ENCODE results near the gene KCNC1. TPM values are rescaled to one million over a fixed set of nuclear protein-coding genes. Genes with fewer than 3 reads are reported as not detected.

KCNC1 gene
- total RNA-seq, 1 experiment from 2014 or later: 0.11 TPM

DNA sequence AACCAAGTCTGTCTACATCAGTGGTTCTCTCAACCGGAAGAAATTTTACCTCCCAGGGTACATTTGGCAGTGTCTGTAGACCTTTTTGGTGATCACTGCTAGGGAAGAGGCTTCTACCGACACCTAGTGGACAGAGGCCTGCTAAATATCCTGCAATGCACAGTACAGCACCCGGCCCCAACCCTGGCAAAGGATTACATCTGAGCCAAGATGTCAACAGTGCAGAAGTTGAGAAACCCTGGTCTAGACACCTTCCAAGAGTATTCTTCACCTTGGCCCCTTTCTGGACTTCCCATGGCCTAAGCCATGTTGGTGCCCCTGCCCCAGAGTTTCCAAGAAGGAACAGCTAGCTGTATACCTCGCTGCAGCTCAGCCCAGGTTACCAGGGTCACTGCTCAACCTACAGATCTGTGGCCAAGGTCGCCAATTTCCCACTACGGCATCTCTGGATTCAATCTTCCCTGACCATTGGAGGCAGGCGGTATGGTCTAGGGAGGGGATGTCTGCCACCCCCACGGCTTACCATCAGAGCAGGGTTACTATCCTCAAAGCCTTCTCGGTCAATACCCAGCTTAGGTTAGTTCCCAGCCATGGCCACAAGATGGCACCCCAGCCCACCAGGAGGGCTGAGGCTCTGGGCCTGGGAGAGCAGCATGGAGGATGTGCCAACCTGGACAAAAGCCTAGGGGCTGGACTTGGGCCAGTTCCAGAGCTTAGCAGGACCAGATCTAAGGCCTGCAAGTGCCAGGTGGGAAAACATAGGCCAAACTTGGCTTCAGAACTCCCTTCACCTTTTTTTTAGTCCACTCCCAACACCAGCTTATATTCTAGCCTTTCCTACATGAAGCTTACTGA, 3.7 kb upstream of the KCNC1 start:
- in situ Hi-C loops (cut with HindIII; ENCODE audit: low pct_unique_long_range_greater_than_20kb, low sequenced_read_pairs): no loop called here
- DNase-seq (ENCODE audit: low read depth, low spot score): peak; percentile 91

DNA sequence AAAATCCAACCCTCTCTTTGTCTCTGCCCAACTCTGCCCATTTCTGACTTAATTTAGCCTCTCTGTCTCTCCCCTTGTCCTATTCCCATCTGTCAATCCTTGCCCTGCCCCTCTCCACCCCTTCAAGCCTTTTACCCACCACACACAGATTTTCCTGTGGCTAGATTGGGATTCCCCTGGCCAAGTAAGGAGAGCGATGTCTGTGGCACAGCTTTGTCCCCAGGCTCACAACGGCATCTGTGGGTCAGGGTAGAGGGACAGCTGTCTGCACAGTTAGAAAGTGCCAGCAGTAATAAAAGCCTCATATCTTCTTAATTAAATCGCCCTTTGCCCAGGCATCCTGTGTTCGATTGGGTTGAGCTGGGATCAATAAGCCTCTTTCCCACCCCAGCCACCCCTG, 1.3 kb upstream of the KCNC1 start:
- in situ Hi-C loops (cut with HindIII; ENCODE audit: low pct_unique_long_range_greater_than_20kb, low sequenced_read_pairs): no loop called here
- no peak for DNase-seq (ENCODE audit: low read depth, low spot score)

DNA sequence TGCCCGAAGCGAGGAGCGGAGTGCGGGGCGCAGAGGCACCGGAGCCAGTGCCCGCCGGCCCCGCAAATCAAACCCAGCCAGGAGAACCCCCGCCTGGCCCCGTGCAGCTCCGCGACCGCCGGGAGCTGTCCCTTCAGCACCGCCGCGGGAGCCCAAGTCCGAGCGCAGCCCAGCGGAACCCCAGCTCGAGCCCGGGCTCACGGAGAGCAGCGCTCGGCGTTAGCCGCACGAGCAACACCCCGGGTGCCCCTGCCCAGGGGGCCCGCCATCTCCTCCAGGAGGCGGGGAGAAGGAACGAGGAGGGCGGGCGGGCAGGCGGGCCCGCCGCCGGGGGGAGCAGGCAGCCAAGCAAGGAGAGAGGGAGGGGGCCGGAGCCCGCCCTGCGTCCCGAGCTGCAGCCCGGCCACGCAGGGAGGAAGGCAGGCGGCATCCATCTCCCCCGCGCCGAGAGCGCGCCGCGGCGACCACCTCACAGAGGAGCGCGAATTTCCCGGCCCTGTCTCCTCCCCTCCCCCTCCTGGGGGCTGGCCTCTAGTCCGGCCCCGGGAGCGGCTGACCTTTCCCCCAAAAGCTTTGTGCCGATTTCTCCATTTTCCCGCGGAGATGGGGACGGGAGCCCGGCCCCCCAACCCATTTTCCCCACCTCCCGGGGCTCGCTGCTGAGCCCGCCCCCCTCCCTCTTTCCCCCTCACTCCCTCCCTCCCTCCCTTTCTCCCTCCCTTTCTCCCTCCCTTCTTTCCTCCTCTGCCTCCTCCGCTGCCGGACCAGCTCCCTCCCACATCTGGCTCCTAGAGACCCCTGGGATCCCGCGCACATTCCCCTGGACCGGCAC, 621 bp downstream of the KCNC1 start:
- in situ Hi-C loops (cut with HindIII; ENCODE audit: low pct_unique_long_range_greater_than_20kb, low sequenced_read_pairs): no loop called here
- peak; percentile 24 for DNase-seq (ENCODE audit: low read depth, low spot score)

DNA sequence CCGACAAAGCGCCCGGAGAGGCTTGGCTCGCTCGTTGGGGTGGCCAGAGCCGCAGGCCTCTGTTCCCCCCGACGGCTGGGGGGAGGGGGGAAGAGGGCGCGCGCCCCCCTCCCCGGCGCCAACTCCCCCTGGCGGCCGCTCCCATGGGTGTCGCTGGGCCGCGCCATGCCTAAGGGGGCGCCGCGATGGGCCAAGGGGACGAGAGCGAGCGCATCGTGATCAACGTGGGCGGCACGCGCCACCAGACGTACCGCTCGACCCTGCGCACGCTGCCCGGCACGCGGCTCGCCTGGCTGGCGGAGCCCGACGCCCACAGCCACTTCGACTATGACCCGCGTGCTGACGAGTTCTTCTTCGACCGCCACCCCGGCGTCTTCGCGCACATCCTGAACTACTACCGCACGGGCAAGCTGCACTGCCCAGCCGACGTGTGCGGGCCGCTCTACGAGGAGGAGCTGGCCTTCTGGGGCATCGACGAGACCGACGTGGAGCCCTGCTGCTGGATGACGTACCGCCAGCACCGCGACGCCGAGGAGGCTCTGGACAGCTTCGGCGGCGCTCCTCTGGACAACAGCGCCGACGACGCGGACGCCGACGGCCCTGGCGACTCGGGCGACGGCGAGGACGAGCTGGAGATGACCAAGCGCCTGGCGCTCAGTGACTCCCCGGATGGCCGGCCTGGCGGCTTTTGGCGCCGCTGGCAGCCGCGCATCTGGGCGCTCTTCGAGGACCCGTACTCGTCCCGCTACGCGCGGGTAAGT, 1.4 kb downstream of the KCNC1 start:
- DNase-seq (ENCODE audit: low read depth, low spot score): peak; percentile 16
- in situ Hi-C loops (cut with HindIII; ENCODE audit: low pct_unique_long_range_greater_than_20kb, low sequenced_read_pairs): no loop called here

DNA sequence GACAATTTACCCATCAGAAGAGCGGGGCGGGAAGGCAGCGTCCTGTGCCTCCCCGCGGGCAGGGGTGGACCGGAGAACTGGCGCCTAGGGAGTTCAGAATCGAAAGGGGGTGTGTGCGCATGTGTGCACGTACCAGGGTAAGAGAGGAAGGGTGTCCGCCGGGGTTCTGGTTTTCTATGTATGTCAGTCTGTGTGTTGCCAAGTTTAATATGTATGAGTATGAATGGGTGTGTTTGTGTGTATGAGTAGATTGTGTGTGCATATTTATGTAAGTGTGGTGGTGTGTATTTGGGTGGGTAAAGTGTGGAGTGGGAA, 2.0 kb downstream of the KCNC1 start:
- DNase-seq (ENCODE audit: low read depth, low spot score): no peak
- in situ Hi-C loops (cut with HindIII; ENCODE audit: low pct_unique_long_range_greater_than_20kb, low sequenced_read_pairs): no loop called here

DNA sequence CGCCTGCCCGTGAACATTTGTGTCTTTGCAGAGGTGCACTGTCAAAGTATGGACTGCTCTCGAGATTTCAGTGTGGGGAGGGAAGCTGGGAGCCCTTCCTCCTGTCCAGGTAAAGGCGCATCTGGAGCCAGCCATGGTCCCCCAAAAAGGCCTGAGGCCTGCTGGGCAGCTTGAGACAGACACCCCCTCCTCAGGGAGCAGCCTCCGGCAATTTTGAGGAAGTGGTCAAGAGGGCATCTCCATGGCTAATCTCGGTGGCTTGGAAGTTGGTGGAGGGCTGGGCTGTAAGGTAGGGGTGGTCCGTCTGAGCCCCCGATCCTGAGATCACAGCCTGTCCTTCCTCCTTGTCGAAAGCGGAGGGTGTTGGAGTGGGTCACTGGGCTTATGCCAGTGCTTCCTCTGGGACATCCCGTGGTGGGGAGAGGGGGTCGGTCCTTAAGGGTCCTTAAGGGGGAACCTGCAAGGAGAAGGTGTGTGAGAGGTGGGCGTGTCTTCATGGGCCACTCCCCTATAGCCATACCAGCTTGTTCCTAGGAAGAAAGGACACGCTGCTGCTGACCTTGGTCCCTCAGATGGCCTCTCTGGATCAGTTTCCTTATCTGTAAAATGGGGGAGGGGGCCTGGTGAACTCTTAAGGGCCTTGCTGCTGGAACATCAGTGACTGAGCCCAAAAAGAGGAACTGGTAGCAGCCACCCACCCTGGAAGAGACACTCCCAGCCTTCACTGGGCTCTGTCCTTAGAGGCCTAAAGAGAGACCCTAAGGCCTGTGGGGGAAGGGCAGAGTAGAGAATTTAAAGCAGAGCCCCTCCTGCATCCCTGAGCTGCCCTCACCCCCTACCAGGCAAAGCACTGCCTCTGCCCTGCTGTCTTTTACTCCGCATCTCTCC, 2.6 kb downstream of the KCNC1 start:
- no peak for DNase-seq (ENCODE audit: low read depth, low spot score)
- in situ Hi-C loops (cut with HindIII; ENCODE audit: low pct_unique_long_range_greater_than_20kb, low sequenced_read_pairs): no loop called here

DNA sequence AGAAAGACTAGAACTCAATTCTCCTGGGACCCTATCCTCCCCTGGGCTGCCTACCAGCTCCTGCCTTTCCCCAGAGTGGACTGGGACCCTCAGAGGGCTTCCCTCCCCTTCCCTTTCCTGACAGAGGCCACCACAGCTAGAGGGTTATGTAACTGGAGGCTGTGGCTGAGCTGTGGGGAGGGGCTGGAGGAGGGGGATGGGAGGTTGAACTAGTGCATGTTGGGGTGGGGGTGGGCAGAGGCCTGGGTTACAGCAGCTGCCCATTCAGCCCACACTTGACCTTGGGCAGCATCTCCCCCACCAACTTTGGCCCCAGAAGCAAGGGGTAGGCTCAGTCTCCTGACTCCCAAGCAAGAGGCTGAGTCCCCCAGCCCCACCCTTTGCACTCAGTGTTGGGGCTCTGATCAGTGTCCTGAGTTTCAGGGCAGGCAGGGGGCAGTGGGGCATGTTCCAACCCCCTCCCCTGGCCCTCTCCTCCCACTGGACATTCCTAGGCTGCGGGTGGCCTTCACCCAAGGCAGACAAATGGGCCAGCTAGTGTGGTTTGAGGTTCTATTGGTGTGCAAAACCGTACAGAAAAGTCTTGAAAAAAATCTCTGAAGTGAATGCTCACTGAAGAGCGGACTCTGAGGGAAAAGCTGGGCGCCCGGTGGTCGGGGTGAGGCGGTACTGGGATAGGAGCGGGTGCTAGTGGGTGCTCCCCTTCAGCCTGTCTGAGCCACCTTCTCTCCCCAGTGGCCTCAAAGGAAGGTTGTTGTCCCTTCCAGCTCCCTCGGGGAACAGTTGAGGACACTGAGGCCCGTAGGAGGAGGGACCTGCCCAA, 3.8 kb downstream of the KCNC1 start:
- in situ Hi-C loops (cut with HindIII; ENCODE audit: low pct_unique_long_range_greater_than_20kb, low sequenced_read_pairs): no loop called here
- DNase-seq (ENCODE audit: low read depth, low spot score): no peak

DNA sequence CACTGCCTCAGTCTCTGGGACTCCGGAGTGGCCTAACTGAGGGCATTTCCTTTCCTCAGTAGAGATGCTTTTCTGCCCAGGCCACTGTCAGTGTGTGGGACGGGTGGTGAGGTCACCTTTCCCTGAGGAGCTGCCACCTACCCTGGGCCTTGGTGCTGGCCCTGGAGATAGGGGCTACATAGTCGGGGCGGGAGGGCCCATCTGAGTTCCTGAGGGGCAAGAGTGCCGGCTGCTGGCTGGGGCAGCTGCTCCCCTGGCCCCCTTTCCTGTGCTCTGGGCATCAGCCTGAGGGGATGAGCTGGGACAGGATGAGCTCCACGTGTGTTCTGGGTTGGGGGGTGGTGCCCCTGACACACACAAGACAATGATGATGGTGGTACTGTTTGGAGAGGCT, 5.4 kb downstream of the KCNC1 start:
- in situ Hi-C loops (cut with HindIII; ENCODE audit: low pct_unique_long_range_greater_than_20kb, low sequenced_read_pairs): no loop called here

DNA sequence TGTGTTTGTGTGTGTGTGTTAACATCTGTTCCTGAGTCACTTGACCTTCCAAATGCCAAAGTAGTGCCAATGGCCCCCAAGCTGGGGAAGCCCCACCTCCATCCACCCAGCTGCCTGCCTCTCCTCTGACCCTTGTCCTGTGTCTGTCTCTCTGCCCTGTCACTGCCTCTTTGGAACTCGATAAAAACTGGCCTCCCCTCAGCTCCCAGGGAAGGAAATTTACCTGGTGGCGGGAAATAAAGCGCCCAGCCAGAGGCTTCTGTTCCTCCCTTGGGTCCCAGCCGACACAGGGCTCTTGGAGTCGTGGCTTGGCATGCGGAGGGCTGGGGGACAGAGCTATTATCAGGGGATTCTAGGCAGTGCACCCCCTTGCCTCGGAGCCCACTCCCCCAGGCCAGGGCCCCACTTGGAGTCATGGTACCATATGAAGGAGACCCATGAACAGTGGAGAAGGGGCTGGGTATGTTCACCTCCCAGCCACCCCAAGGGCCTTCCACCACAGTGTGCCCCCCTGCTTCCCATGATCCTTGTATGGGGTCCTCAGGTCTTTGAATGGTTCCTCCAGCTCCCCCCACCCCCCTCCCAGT, 6.2 kb downstream of the KCNC1 start:
- in situ Hi-C loops (cut with HindIII; ENCODE audit: low pct_unique_long_range_greater_than_20kb, low sequenced_read_pairs): no loop called here
- no peak for DNase-seq (ENCODE audit: low read depth, low spot score)

More for the DNA sequence above, 5.4 kb downstream of the KCNC1 start:
- DNase-seq (ENCODE audit: low read depth, low spot score): no peak

DNA sequence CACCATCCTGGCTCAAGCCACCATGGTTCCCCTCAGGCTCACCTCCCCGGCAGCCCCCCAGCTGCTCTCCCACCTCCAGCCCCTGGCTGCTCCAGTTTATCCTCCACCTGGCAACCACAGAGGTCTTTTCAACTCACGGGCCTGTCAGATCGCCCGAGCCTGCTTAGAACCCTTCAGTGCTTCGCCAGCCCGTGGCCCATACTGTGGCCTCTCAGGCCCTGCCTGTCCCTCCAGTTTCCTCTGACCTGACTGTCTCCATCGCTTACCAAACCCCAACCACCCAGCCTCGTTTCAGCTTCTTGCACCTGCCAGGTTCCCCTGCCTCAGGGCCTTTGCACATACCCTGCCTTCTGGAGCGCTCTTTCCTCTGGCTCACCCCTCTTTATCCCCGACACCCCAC, 6.9 kb downstream of the KCNC1 start:
- in situ Hi-C loops (cut with HindIII; ENCODE audit: low pct_unique_long_range_greater_than_20kb, low sequenced_read_pairs): no loop called here
- no peak for DNase-seq (ENCODE audit: low read depth, low spot score)

DNA sequence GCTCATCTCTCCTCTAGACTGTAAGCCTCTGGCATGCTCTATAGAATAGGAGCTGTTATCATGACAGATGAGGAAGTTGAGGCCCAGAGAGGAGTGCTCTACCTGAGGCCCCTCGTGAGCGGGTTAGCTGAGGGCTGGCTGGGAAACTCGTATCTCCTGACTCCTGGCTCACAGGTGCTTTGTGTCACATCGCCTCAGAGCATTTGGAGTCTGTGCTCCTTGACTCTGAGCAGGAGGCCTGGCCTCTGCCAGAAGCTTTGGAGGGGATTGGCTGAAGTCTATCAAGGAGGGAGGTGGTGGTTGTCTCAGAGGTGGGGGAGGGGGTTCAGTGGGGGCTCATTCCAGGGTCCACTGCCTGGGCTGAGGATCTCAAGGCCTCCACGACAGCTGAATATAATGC, 7.4 kb downstream of the KCNC1 start:
- no peak for DNase-seq (ENCODE audit: low read depth, low spot score)
- in situ Hi-C loops (cut with HindIII; ENCODE audit: low pct_unique_long_range_greater_than_20kb, low sequenced_read_pairs): no loop called here

DNA sequence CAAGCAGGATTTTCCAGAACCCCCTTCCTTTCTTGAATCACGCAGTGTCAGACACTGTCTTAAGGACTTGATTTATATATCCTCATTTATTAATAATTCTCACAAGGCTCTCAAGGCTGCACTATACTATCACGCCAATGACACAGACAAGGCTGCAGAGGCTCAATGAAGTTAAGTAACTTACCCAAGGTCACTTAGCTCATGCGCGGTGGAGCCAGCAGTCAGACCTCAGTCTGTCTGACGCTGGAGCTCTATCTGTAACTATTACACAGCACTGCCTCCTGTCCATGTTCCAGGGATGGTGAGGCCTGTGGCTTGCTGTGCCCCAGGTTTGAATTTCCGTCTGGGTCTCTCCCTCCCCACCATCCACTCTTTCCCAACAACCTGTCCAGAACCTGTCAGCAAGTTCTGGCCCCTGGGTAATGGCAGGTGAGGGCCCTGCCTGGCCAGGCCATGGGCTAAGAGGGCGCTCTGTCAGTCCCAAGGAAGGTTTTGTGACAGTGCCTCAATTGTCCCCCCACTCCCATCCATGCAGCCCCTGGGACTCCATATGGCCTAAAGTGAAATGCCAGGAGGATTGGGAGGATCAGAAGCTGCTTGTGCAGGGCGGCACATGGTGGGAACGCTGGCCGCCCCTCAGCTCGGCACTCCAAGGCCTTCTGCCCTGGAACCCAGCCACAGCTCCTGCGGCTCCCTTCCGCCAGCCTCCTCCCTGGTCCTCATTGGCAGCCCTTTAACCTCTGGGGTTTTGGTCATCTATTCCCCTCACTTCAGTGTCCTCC, 8.6 kb downstream of the KCNC1 start:
- DNase-seq (ENCODE audit: low read depth, low spot score): no peak
- in situ Hi-C loops (cut with HindIII; ENCODE audit: low pct_unique_long_range_greater_than_20kb, low sequenced_read_pairs): no loop called here

DNA sequence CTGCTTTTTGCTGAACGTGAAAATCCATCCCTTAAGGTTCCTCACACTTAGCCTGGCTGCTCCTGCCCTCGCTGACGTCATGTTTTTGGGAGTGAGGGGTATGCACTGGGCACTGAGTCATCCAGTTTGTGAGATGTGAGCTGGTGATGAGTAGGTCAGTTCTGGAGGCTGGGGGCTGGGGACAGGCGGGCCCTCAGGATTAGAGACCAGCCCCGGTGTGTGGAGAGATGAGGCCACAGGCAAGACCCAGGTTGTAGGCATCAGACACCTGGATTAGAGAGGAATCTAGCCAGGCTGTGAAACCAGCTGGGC, 9.2 kb downstream of the KCNC1 start:
- in situ Hi-C loops (cut with HindIII; ENCODE audit: low pct_unique_long_range_greater_than_20kb, low sequenced_read_pairs): no loop called here
- no peak for DNase-seq (ENCODE audit: low read depth, low spot score)

DNA sequence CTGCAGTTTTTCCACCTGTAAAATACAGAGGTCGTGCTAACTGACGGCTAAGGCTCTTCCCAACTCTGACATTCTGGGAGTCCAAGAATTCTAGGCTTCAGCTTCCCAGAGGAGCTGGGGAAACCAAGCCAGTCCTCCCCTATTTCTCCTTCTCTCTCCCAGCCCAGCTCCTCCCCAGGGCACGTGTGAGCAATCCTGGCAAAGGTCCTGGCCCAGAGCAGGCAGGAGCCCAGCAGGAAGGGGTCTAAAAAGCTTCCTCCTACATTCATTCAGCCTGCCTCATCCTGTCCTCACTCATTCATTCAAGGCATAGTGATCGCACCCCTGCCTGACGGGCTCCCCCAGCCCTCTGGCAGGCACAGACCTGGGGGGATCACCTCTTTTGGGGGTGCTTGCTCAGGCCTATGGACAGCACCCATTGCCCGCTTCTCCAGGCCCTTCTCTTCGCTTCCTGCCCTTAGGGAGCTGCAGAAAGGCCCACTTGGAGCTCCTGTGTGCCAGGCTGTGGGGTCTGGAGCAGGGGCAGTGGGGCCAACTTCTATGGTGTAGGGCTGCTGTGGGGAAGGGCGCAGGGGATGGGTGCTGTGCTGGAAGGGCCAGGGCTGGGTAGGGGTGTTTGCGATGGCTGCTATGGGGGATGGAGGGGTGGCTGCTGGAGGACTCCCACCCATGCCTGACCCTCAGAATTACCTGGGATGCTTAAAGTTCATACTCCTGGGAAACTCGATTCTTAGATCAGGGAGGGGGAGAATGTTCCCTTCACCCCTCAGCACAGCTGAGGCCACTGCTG, 9.8 kb downstream of the KCNC1 start:
- DNase-seq (ENCODE audit: low read depth, low spot score): no peak
- in situ Hi-C loops (cut with HindIII; ENCODE audit: low pct_unique_long_range_greater_than_20kb, low sequenced_read_pairs): no loop called here

Data from SK-MEL-5 (cell line).